DMS 273 treated with DMSO at 0.1 percent for 48 hours (cell line): ENCODE measurements around the gene ADAMTS2.

Experiments used
- DNase-seq: peaks from one replicate; lab custom pipeline; 2025; lab: John Stamatoyannopoulos, UW

Gene ADAMTS2

DNA sequence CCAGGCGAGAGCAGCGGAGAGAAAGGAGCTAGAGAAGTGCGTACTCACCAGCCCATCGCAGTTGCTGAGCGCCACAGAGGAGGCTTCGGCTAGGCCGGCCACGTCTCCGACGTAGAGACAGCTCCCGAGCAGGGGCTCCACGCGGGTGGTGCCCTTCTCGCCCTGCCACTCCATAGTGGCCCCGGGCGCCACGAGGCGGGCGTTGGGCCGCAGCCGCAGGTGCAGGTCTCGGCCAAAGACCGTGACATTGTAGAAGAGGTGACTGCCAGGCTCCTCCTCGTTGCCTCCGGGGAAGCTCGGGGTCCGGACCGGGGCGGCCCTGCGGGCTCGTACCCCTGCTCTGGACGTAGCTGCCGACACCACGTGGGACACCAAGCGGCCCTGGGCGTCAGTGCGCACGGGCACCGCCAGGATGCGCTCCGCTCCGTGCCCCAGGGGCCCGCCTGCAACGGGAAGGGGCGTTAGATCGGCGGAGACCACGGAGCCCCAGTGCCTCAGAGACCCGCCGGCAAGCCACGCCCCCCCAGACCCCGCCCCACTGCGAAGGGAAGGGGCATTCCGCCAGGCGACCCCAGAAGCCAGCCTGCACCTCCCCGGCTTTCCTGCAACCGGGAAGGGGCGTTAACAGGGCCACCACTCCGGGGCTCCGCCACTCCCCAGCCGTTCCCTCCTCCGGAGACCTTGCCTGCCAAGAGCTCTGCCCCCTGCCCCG is 1.4 kb downstream of the ADAMTS2 start:
- no peak for DNase-seq

DNA sequence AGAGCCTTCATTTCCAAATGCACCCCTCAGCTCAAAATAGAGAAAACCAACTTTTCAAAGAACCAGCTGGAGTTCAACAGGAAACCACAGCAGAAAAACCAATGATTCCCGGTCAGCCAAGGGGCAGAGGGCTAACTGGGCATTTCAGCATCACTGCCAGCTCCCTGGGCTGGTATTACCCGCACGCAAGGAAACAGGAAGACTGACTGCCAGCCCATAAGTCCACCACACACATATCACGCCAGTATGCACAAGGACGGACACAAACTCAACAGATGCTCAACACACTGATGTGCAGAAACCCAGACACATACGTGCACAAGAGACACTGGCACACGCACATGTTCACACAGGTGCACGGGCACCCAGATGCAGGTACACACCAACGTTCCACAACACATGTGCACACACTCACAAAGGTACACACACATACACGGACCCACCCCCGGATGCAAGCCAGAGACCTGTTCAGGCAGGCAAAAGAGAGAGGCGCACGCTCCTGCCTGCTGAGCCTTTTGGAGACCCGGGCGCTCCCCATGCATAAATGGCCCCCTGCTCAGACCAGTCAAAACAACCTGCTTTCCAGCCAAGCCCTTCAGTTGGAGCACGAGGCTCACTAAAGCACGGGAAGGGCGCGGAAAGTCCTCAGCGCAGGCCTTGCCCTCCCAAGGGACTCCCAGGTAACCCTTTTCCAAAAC is 2.1 kb downstream of the ADAMTS2 start:
- DNase-seq = no peak

DNA sequence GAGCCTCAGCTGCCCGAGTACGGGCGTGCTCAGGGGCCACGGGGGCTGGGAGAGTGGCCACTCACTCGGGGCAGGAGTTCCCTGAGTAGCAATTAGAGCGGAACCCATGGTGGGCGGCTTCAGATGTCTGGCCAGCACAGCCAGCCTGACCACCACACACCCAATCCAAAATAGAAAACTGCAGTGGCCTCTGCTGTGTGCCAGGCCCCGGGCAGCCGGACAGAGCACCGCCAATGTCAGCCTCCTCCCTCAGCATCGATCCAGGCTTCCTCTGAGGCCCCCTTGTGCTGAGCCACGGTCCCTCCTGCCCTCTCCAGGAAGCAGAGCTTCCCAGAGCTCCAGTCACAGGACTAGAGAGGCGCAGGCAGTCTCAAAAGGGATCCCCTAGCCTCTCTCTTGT is 2.7 kb downstream of the ADAMTS2 start:
- DNase-seq = no peak

DNA sequence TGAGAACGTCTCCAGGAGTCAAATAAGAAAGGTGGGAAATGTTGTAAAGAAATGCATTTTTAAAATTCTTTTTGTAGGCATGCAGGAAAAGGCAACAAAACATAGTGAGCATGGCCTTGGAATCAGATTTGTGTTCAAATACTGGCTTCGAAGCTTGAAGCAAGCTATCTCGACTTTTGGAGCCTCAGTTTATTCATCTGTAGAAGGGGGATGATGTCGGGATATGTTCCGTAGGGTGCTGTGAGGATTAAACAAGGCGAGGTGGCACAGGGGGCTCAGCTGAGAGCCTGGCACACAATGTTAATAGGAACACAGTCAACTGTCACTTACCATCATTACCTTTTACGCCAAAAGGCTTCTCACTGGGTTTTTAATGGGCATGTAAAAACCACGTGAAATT is 4.8 kb downstream of the ADAMTS2 start:
- no peak for DNase-seq

DNA sequence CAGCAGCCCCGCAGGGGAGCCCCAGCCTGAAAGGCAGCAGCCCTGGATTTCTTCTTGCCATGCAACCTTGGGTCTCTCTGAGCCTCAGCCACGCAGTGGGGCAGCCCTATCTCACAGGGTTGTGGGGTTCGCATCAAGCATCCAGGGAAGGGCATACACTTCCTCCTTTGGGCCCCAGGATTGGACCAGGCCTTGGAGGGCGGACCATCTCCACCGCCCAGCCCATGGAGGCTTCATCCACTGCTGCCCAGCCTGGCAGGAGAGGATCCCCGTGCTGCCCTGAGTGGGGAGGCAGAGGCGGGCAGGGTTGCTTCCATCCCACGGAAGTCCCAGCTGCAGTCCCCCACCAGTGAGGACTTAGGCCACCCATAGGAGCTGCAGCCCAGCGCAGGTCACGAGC is 5.3 kb downstream of the ADAMTS2 start:
- DNase-seq = no peak

DNA sequence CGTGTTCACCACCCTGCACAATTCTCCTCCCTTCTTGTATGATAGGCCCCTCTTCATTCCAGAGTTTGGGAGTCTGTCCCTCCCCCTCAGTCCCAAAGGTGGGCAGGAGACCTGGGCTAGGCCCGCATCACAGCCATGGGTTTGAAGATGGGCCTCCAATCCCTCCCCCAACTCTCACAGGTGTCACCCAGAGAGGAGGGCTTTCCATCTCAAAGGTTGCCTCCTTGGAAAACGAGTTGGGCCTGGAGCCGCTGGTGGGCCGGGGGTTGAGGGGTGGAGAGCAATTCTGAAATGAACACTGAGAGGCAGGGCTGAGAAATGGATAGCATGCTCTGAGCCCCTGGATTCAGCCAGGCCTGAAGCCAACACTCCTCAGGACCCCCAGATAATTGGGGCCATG is 6.2 kb downstream of the ADAMTS2 start:
- no peak for DNase-seq

DNA sequence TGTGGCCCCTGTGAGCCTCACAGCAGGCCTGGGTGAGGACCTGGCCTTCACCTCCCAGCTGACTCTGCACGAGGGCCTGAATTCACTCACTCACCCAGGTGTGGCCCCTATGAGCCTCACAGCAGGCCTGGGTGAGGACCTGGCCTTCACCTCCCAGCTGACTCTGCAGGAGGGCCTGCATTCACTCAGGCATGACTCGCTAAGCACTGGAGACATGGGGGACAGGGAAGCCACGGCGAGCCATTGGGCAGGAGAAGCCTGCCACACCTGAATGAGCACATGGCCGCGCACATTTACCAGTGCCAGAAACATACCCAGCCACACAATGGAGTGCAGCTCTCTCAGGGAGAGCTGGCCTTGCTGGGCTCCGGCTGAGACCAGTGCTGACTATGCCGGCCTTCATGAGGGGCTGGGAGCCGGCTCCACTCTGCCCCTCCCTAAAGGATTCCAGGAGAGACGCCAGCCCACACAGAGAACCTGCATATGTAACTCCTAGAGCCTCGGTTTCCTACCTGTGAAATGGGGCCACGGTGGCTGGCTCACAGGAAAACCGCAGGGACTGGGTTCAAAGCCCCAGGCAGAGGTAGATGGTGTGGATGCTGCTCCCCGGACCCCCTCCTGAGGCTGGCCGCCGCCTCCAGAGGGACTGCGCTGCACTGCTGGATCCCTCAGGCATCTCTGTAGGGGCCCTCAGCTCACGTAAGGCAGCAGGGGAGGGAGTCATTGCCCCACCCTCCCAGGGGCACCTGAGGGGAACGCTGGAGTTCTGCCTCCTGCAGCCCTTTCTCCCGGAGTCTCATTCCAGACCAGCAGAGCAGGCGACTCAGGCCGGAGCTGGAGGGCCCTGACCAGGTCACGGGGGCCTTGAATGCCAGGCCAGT is 7.2 kb downstream of the ADAMTS2 start:
- no peak for DNase-seq

DNA sequence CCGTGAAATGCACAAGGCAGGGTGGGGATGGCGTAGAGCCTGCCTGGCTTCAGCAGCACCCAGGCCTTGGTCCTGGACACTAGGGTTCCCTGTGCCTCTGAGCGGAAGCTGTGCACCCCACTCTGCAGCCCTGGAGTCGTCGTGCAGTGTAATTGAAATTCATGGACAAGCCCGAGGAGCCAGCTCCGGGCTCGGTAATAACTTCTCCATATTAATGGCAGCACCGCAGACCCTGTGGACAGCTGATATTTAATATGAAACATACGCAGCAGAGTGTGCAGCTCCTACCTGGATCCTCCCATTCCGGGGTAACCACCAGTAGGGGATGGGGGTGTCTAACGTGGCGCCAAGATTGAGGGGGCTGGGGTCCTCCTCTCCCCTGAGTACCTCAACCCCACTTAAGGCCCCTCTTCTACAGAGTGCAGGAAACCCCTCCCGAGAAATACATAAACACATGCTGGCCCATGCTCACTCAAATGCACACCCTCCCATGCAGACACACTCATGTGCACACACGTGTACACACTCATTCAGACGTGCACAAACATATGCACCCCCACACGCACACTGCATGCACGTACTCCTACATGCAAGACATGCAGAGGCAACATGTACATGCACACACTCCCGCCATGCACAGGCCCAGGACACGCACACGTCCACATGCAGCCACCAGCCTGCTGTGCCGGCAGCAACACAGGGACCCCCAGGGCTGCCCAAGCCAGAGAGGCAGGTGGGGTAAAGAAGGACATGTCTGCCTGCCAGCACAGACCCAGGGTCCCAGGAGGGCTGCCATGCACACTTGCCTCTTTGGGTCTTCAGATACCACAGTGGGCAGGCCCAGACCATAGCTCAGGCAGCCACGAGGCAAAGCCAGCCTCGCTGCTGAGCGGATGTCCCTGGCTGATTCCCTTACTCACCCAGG is 8.1 kb downstream of the ADAMTS2 start:
- DNase-seq = no peak

DNA sequence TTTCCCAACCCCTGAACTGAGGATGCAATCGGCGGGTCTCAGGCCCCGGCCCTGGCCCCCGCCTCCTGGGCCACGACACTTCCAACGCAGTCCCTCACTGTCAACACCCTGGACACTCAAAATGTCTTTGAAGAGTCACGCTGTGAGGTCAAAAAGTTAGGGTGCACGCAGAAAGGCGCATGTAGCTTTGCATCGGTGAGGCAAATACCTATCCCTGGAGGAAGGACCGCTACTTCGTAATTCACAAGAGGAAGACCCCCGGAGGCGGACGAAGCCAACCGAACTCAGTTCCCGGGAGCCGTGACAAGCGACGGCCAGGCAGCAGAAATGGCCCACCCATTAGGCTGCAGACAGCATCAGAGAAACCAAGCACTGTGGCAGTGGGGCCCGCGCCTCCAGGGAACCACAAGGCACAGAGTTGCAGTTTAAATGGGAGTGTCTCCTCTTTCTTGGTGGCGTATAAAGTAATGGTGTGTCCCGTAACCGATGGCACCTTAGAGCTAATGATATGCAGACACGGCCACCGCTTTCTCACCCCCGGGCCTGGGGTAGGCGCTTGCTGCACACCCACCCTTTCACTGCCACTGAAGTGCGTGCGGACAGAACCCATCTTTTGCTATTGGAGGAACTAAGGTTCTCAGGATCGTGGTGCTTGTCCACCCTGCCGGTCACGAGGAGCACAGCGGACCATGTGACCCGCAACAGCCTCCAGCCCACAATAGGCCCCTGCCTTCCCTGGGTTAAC is 9.0 kb downstream of the ADAMTS2 start:
- no peak for DNase-seq

DNA sequence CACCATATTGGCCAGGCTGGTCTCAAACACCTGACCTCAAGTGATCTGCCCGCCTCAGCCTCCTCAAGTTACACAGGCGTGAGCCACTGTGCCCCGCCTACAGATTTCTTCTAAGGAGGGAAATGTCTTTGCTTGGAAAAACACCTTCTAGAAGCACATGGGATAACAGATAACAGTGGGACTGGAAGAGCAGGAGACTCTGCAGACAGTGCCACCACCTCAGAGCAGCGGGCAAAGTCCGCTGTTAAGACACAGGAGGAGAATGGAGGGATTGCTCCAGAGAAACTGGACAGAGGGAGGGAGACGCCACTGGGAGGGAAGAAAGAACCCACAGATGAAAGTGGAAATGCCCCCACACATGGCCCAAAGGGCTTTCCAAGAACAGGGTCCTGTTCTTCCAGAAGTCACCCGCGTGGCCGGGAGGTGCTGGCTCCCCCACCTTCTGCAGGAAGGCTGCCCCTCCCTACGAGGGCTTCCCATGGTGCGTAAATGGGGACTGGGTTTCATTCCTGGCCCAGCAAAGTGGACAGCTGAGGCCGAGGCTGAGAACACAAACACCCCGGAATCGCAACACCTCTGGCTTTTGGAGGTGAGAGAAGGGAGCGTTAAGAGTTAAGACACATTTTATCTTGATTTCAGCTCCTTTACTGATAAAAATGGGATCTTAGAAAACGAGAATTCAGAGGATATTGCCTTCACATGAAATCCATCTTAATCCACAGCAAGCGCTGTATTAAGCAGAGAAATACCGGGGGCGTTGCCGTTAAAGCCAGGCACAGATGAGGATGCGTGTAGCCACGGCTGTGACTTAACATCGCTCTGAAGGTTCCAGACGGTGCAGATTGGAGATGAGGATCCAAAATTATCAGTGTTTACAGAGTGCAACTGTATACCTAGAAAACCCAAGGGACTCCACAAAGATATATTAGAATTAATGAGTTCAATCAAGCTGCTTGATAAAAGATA is 11.2 kb downstream of the ADAMTS2 start:
- no peak for DNase-seq

DNA sequence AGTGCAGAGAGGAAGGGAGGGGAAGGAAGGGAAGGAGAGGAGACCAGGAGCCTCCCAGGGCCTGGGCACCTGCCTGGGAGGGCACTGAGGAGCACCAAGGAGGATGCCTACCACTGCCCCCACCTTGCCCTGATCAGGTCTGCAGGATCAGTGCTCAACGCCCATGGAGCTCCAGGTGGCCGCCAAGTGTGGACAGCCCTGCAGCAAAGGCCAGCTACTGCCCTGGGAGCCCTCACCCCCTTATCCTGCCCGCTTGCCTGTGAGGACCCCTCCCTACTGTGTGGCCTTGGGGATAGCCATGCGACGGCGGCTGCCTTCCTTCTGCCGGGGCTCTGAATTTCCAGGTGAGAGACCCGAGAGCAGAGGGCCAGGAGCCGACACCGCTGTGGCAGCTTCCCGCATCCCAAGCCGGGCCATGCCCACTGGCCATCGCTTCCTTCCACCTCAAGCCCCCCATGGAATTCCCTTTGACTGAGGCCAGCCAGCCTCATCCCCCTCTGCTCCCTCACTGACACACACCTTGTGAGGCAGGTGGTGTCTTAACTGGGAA is 12.4 kb downstream of the ADAMTS2 start:
- DNase-seq = no peak

DNA sequence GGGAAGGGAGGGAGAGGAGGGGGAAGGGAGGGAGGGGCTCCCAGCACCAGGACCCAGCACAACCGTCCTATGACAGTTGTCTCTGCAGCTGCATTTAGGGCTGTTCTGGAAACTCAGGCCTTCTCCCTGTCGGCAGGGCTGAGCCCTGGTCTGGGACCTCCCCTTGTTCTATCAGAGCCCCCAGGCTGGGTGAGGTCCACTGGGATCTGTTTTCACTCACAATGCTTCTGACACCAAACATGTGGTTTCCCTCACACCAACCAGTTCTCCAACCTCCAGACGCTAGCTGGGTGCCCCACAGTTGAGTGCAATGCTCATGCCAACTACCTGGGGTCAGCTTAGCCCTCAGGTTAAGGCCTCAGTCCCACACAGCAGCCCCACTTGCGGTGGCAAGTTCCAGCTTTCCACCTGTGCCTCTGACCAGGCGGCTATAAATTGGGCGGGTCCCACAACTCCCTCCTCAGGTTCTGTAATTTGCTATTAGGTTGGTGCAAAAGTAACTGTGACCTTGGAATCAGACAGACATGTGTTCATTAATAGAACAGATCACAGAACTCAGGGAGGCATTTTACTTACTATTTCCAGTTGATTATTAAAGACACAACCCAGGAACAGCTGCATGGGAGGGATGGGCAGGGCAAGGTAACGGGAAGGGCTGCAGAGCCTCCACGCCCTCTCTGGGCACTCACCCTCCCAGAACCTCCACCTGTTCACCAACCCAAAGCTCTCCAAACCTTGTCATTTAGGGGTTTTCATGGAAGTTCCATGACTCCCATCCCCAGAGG is 13.5 kb downstream of the ADAMTS2 start:
- no peak for DNase-seq

DNA sequence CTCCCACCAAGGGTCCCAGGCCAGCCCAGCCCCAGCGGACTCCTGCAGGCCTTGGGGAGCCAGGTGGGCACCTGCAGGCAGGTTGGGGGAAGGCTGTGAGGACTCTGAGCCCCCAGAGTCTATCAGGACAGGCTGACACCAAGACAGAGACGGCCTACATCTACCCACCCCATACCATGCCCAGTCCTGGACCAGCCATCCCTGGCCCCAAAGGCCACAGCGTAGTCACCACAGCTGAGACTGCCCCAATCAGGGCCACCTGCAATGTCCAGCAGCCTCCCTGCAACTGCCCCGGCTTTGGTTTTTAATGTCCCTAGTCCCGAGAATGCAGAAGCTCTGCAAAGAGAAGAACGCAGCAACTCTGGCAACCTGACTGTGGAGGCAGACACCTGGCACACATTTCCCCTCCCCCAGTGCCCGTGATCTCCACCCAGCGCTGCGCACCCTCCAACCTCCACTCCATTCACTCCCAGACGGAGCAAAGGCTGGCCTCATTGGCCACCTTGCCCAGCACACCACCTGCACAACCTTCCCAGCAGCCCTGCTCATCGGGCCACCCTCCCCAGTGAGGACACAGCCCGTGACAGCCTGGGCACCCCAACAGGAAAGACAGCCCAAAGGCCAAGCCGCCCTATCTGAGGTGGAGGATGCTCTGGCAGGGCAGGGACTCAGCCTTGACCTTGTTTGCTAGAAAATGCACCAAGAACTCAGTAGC is 14.9 kb downstream of the ADAMTS2 start:
- no peak for DNase-seq

DNA sequence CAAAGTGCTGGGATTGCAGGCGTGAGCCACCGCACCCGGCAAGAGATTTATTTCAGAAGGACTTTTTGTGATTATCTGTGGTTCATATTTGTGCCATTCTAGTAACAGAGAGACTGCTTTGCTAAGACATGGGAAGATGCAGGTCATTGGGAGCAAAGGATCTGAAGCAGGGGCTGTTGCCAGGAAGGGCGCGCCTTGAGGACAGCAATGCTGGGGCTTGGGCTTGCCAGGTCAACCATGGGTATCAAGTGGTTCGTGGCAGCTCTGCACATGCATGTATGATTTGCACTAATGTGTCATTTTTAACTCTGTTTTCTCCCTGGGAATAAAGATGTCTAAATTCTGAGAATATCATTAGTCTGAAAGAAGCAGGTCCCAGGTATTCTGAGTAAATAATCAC is 17.0 kb downstream of the ADAMTS2 start:
- DNase-seq = no peak

DNA sequence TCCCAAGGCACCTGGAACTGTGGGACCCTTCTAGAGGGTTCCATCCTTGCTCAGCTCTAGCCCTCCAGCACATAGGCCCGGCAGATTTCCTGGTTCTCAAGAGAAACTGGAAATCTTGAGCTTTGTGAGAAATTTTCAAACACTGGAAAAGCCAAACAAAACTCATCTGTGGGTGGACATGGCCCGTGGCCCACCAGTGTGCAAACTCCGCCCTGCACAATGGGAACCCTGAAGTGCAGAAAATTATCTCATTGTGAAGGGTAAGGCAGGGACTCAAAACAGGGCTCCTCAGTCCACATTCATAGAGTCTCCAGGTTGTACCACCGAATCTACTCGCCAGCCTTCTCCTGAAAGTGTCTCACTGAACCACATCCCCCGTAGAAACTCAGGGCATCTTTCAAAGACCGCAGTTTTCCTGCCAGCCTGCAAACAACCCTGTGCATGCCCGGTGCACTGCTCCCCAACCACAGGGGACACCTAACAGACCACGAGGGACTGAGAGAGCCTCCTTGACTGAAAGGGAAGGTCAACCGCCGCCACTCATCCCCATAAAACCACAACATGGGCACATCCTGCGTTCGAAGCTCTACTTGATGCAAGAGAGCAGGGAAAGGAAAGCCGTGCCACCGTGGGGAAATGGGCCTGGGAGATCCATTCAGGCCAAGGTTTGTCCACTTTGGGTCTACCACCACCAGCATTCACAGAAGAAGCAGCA is 18.1 kb downstream of the ADAMTS2 start:
- no peak for DNase-seq

DNA sequence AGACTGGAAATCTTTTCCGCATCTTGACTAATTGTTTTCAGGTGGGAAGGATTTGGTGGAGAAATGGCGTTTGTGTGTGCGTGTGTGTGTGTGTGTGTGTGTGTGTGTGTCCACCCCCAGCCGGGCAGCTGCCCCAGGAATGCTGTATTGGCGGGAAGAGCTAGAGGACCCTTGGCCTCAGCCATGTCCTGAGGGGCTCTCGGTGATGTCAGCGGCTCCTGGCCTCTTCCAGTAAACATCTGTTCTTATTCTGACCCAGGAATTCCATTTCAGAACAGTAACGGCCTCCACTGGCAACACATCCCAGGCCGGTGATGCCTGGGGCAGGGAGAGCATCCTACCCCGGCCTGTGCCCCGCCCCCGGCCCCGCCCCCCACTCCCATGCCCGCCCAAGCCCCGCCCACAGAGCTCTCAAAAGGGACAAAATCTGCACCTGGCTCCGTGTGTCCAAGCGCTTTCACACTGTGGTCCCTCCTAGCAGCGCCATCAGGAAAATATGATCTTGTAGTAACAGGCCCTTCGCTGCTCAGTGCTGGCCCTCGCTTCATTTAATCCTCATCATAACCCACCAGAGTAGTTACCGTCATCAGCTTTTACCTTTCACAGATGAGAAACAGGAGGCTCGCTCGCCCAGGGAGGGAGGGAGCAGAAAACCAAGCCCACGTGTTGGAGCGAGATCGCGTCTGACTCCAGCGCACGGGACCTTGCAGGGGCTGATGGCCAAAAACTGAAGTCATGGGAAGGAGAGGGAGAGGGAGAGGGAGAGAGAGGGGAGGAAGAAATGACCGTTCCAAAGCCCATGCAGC is 18.9 kb downstream of the ADAMTS2 start:
- no peak for DNase-seq
